ENCODE measurements around the gene GRIP2.

Gene GRIP2

DNA sequence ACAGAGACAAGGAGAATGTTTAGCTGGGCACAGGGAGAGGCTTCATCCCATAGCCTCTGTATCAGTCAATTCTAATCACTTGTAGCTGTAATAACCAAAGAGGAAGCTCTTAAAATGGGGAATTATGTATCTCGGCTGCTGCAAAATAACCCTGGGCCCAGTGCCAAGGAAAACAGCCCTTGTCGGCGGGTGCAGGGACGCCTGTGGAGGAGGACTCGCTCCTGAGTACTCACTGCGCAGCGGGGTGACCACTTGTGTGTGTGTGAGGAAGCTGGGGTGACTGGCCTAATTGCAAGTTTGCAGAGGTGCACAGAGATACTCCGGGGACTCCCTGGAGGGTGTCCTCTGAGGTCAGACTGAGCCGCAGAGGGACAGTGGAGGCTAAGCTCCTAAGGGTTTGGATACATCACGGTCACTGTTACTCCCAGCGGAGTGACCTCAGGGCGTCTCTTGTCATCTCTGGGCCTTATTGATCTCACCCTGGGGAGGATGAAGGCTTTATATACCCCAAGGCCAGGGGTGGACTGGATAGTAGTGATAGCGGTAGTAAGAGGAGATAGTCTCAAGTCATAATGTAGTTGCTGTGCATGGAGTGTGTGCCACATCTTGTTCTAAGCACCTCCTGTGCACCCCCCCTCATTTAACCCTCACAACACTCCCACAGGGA, 100.5 kb downstream of the GRIP2 start:
- DNase-seq: peak; percentile 81
- Histone ChIP-seq H3K9me3 (no peaks in the 10 kb centered on the region), H3K4me3 (ENCODE audit: low read depth, low read length) (peak overlapping the region; percentile 29), H3K36me3 (no peaks in the 10 kb centered on the region; the same call in 1 of the 2 replicates), H3K27me3 (no peaks in the 10 kb centered on the region), H3K4me1 (peaks cover 27% of the 10 kb centered on the region)
- TF ChIP-seq, protein P1, sequence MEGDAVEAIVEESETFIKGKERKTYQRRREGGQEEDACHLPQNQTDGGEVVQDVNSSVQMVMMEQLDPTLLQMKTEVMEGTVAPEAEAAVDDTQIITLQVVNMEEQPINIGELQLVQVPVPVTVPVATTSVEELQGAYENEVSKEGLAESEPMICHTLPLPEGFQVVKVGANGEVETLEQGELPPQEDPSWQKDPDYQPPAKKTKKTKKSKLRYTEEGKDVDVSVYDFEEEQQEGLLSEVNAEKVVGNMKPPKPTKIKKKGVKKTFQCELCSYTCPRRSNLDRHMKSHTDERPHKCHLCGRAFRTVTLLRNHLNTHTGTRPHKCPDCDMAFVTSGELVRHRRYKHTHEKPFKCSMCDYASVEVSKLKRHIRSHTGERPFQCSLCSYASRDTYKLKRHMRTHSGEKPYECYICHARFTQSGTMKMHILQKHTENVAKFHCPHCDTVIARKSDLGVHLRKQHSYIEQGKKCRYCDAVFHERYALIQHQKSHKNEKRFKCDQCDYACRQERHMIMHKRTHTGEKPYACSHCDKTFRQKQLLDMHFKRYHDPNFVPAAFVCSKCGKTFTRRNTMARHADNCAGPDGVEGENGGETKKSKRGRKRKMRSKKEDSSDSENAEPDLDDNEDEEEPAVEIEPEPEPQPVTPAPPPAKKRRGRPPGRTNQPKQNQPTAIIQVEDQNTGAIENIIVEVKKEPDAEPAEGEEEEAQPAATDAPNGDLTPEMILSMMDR (IDR thresholded peaks at IDR 0.05; ENCODE audit: low read depth, low read length): no peak
